ENCODE measurements around the gene GZMM.

GRCh38 chr19:594265-594870 lies 50.5 kb downstream of the GZMM start:
- TF ChIP-seq CTCF (IDR thresholded peaks at IDR 0.05): no peak
- no peak for TF ChIP-seq POLR2A (IDR thresholded peaks at IDR 0.05)

All from body of pancreas (tissue), 4 donors.